Measurements from ENCODE around the gene TLR6.

- TF ChIP-seq CTCF (IDR thresholded peaks at IDR 0.05) = no peak
- no peak for TF ChIP-seq ZNF671 (CRISPR knock-in tag; IDR thresholded peaks at IDR 0.05)
- TF ChIP-seq FOXP1 (CRISPR knock-in tag; IDR thresholded peaks at IDR 0.05; ENCODE audit: borderline replicate concordance) = no peak
- TF ChIP-seq FOXK1 (CRISPR knock-in tag; IDR thresholded peaks at IDR 0.05) = no peak
- no peak for TF ChIP-seq NFYB (CRISPR knock-in tag; conservative IDR thresholded peaks at IDR 0.05; ENCODE audit: low read depth)
- TF ChIP-seq ATF2 (CRISPR knock-in tag; IDR thresholded peaks at IDR 0.05; ENCODE audit: borderline replicate concordance, low read depth) = no peak
- no peak for TF ChIP-seq HMGXB4 (CRISPR knock-in tag; IDR thresholded peaks at IDR 0.05)
- no peak for TF ChIP-seq SMAD3 (CRISPR knock-in tag; IDR thresholded peaks at IDR 0.05; ENCODE audit: borderline replicate concordance)
- TF ChIP-seq STAT6 (CRISPR knock-in tag; conservative IDR thresholded peaks at IDR 0.05; ENCODE audit: low read depth) = no peak
- TF ChIP-seq USF2 (CRISPR knock-in tag; IDR thresholded peaks at IDR 0.05) = no peak
- no peak for TF ChIP-seq TCF7 (CRISPR knock-in tag; IDR thresholded peaks at IDR 0.05; ENCODE audit: low read depth)
- TF ChIP-seq PREB (CRISPR knock-in tag; IDR thresholded peaks at IDR 0.05; ENCODE audit: borderline replicate concordance) = no peak
- TF ChIP-seq TP53 (CRISPR knock-in tag; IDR thresholded peaks at IDR 0.05) = no peak
- TF ChIP-seq ZNF263 (CRISPR knock-in tag; IDR thresholded peaks at IDR 0.05; ENCODE audit: low read depth) = no peak
Observed at GRCh38 chr4:38896940-38897339, 40.3 kb upstream of the TLR6 start.
